Measurements from ENCODE around the gene XRCC1. TPM values are rescaled to one million over a fixed set of nuclear protein-coding genes. Genes with fewer than 3 reads are reported as not detected.
A peak's percentile ranks its signal among the peaks of the same experiment; 100 is the strongest.

XRCC1 gene
- total and polyA plus RNA-seq, 2 of the 4 experiments (the other 2 are of a cell fraction): 12.5 to 21.3 TPM

GRCh38 chr19:43595999-43596841 lies 20.9 kb upstream of the XRCC1 start, which contains the start of the genes IRGQ and ZNF576 (continued):
- TF ChIP-seq, protein P1, sequence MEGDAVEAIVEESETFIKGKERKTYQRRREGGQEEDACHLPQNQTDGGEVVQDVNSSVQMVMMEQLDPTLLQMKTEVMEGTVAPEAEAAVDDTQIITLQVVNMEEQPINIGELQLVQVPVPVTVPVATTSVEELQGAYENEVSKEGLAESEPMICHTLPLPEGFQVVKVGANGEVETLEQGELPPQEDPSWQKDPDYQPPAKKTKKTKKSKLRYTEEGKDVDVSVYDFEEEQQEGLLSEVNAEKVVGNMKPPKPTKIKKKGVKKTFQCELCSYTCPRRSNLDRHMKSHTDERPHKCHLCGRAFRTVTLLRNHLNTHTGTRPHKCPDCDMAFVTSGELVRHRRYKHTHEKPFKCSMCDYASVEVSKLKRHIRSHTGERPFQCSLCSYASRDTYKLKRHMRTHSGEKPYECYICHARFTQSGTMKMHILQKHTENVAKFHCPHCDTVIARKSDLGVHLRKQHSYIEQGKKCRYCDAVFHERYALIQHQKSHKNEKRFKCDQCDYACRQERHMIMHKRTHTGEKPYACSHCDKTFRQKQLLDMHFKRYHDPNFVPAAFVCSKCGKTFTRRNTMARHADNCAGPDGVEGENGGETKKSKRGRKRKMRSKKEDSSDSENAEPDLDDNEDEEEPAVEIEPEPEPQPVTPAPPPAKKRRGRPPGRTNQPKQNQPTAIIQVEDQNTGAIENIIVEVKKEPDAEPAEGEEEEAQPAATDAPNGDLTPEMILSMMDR (conservative IDR thresholded peaks at IDR 0.05; ENCODE audit: low read depth, low read length): 0 out of 2 replicates have a peak, but pooled peaks have one; percentile 3
- no peak for TF ChIP-seq FOS (IDR thresholded peaks at IDR 0.05; ENCODE audit: low read depth, low read length)
